H9 (cell line): ENCODE measurements around the gene IRF7. TPM values are rescaled to one million over a fixed set of nuclear protein-coding genes. Genes with fewer than 3 reads are reported as not detected.

Source experiments
- DNase-seq: peaks from one replicate; pipeline ENCODE4 v3.0.0-alpha.2; 2017
- H2AFZ ChIP-seq: one replicate; pipeline ENCODE4 v1.6.1; 2013; ENCODE audit warnings: mild to moderate bottlenecking, low read length, control low read depth, moderate library complexity
- H2AK5ac ChIP-seq: 2 replicates; pipeline ENCODE4 v1.6.1; 2013; ENCODE audit warnings: low read length, control low read depth, mixed read lengths; ENCODE audit not compliant: insufficient read length
- H2BK120ac ChIP-seq: one replicate; pipeline ENCODE4 v1.6.1; 2013; ENCODE audit warnings: low read depth, mild to moderate bottlenecking, low read length, control low read depth, inconsistent platforms; ENCODE audit not compliant: poor library complexity, severe bottlenecking
- H2BK12ac ChIP-seq: 2 replicates; pipeline ENCODE4 v1.6.1; 2013; ENCODE audit warnings: low read length, control low read depth, mixed read lengths, low read depth; ENCODE audit not compliant: insufficient read length
- H2BK15ac ChIP-seq: 2 replicates; pipeline ENCODE4 v1.6.1; 2013; ENCODE audit warnings: low read depth, low read length, control low read depth
- H2BK20ac ChIP-seq: one replicate; pipeline ENCODE4 v1.6.1; 2013; ENCODE audit warnings: low read depth, mild to moderate bottlenecking, low read length, control low read depth, inconsistent platforms; ENCODE audit not compliant: poor library complexity, severe bottlenecking
- H2BK5ac ChIP-seq: 2 replicates; pipeline ENCODE4 v1.6.1; 2013; ENCODE audit warnings: low read length, control low read depth, mixed read lengths; ENCODE audit not compliant: insufficient read length
- H3K14ac ChIP-seq: 2 replicates; pipeline ENCODE4 v1.6.1; 2013; ENCODE audit warnings: low read length, control low read depth; ENCODE audit not compliant: insufficient read depth
- H3K18ac ChIP-seq: 2 replicates; pipeline ENCODE4 v1.6.1; 2013; ENCODE audit warnings: low read depth, mild to moderate bottlenecking, mixed read lengths, low read length, control low read depth; ENCODE audit not compliant: insufficient read length
- H3K23ac ChIP-seq: 2 replicates; pipeline ENCODE4 v1.6.1; 2013; ENCODE audit warnings: low read length, control low read depth, mixed read lengths, low read depth; ENCODE audit not compliant: insufficient read length
- H3K23me2 ChIP-seq: 2 replicates; pipeline ENCODE4 v1.6.1; 2013; ENCODE audit warnings: low read depth, mild to moderate bottlenecking, mixed read lengths, low read length, control low read depth; ENCODE audit not compliant: insufficient read length, poor library complexity, severe bottlenecking
- H3K27ac ChIP-seq: 2 replicates; pipeline ENCODE4 v1.5.1; 2013; ENCODE audit warnings: low read length, control low read depth, mixed read lengths, low read depth; ENCODE audit not compliant: insufficient read length
- H3K27me3 ChIP-seq: 2 replicates; pipeline ENCODE4 v1.6.1; 2013; ENCODE audit warnings: low read length, control low read depth, inconsistent platforms; ENCODE audit not compliant: insufficient read depth
- H3K4ac ChIP-seq: 2 replicates; pipeline ENCODE4 v1.6.1; 2013; ENCODE audit warnings: low read depth, mild to moderate bottlenecking, control low read depth, inconsistent platforms, low read length, moderate library complexity
- H3K4me1 ChIP-seq: 2 replicates; pipeline ENCODE4 v1.6.1; 2013; ENCODE audit warnings: low read length, control low read depth, inconsistent platforms; ENCODE audit not compliant: insufficient read depth
- H3K4me2 ChIP-seq: 2 replicates; pipeline ENCODE4 v1.6.1; 2013; ENCODE audit warnings: low read length, control low read depth, mixed read lengths; ENCODE audit not compliant: insufficient read length, insufficient read depth
- H3K56ac ChIP-seq: 2 replicates; pipeline ENCODE4 v1.6.1; 2013; ENCODE audit warnings: low read depth, mild to moderate bottlenecking, mixed read lengths, low read length, control low read depth; ENCODE audit not compliant: insufficient read length
- H3K79me1 ChIP-seq: 2 replicates; pipeline ENCODE4 v1.6.1; 2013; ENCODE audit warnings: low read depth, mild to moderate bottlenecking, moderate library complexity, low read length, control low read depth, inconsistent platforms; ENCODE audit not compliant: insufficient read depth, poor library complexity, severe bottlenecking
- H3K79me2 ChIP-seq: 2 replicates; pipeline ENCODE4 v1.6.1; 2013; ENCODE audit warnings: low read length, control low read depth, inconsistent platforms; ENCODE audit not compliant: insufficient read depth
- H3K9ac ChIP-seq: 2 replicates; pipeline ENCODE4 v1.6.1; 2013; ENCODE audit warnings: low read length, control low read depth, mixed read lengths; ENCODE audit not compliant: insufficient read length; ENCODE audit errors: extremely low read depth
- H3K9me3 ChIP-seq: one replicate; pipeline ENCODE4 v1.6.1; 2013; ENCODE audit warnings: low read depth, low read length, inconsistent platforms; ENCODE audit not compliant: control insufficient read depth
- H3T11ph ChIP-seq: one replicate; pipeline ENCODE4 v1.6.1; 2013; ENCODE audit warnings: mild to moderate bottlenecking, low read length, control low read depth, inconsistent platforms
- H4K20me1 ChIP-seq: one replicate; pipeline ENCODE4 v1.6.1; 2013; ENCODE audit not compliant: control insufficient read depth, insufficient read length, insufficient read depth
- H4K5ac ChIP-seq: 2 replicates; pipeline ENCODE4 v1.6.1; 2013; ENCODE audit warnings: low read depth, mild to moderate bottlenecking, mixed read lengths, low read length, control low read depth; ENCODE audit not compliant: insufficient read length
- H4K8ac ChIP-seq: replicated peaks from 2 replicates; pipeline ENCODE4 v1.6.1; 2013; ENCODE audit warnings: low read length, control low read depth, mixed read lengths, low read depth; ENCODE audit not compliant: insufficient read length
- H4K91ac ChIP-seq: 2 replicates; pipeline ENCODE4 v1.6.1; 2013; ENCODE audit warnings: low read depth, mild to moderate bottlenecking, moderate library complexity, mixed read lengths, low read length, control low read depth; ENCODE audit not compliant: insufficient read length
- H3K27ac Mint-ChIP-seq, 3 experiments: 2 replicates in 2 of 3; 3 replicates in 1 of 3; pipeline ENCODE4 v1.8.0; 2020 to 2021; ENCODE audit warnings: mixed read lengths in 3 of 3, mild to moderate bottlenecking in 1 of 3, moderate library complexity in 1 of 3
- H3K27me3 Mint-ChIP-seq: 2 replicates; pipeline ENCODE4 v1.8.0; 2021; ENCODE audit warnings: low read depth, mild to moderate bottlenecking, moderate library complexity, mixed read lengths
- H3K36me3 Mint-ChIP-seq, 3 experiments: 2 replicates in 2 of 3; 3 replicates in 1 of 3; pipeline ENCODE4 v1.8.0; 2020 to 2021; ENCODE audit warnings: low read depth in 3 of 3, mixed read lengths in 3 of 3; ENCODE audit not compliant: insufficient read depth in 1 of 3
- H3K4me1 Mint-ChIP-seq, 2 experiments: 2 replicates each; pipeline ENCODE4 v1.8.0; 2020; ENCODE audit warnings: mixed read lengths in 2 of 2
- H3K4me3 Mint-ChIP-seq, 2 experiments: 2 replicates in 1 of 2; 3 replicates in 1 of 2; pipeline ENCODE4 v1.8.0; 2020 to 2021; ENCODE audit warnings: mild to moderate bottlenecking in 2 of 2, mixed read lengths in 2 of 2, moderate library complexity in 1 of 2
- H3K9me3 Mint-ChIP-seq, 2 experiments: 2 replicates in 1 of 2; 3 replicates in 1 of 2; pipeline ENCODE4 v1.8.0; 2020; ENCODE audit warnings: mild to moderate bottlenecking in 2 of 2, mixed read lengths in 2 of 2, moderate library complexity in 1 of 2
- CTCF ChIP-seq: fragments of 200-600 bp; sonication (generic); conservative IDR thresholded peaks from 3 replicates; pipeline ENCODE4 v1.8.0; 2021; ENCODE audit warnings: antibody characterized with exemption, mild to moderate bottlenecking
- WGBS: extraction: QIAGEN DNeasy Blood & Tissue Kit; methylation state at CpG from one replicate; pipeline ENCODE4 v1.1.7; 2013; ENCODE audit warnings: missing lambda C conversion rate, low lambda C conversion rate, mixed read lengths; ENCODE audit not compliant: insufficient read length; ENCODE audit errors: extremely low coverage; 5-methylcytosine and 5-hydroxymethylcytosine counted together
- total RNA-seq: library from RNA; stranded (reverse); gene quantifications from 2 replicates; pipeline ENCODE4 v1.2.1, GENCODE V29; 2021

IRF7 gene
- total RNA-seq, 1 experiment from 2014 or later: 9.8 TPM

GRCh38 chr11:643849-644738 lies 28.3 kb upstream of the IRF7 start:
- H2AFZ ChIP-seq: no peak overlapping the region
- peaks cover 4 to 8% of the 10 kb centered on the region in 2 experiments; a peak in 3 of 4 replicates for H3K4me1 Mint-ChIP-seq
- H3K9me3 Mint-ChIP-seq: no peaks in the 10 kb centered on the region
- H3K9ac ChIP-seq: no peak overlapping the region
- H4K8ac ChIP-seq: no peak overlapping the region
- peaks cover 5% of the 10 kb centered on the region for H3K27me3 Mint-ChIP-seq
- no peak overlapping the region for H3K4ac ChIP-seq
- H3K56ac ChIP-seq: no peak overlapping the region
- no peak overlapping the region for H2BK120ac ChIP-seq
- H2BK12ac ChIP-seq: no peak overlapping the region
- no peak overlapping the region for H3K4me3 Mint-ChIP-seq
- H3K4me2 ChIP-seq: no peak overlapping the region
- H4K5ac ChIP-seq: no peak overlapping the region
- H3T11ph ChIP-seq: no peak overlapping the region
- H3K18ac ChIP-seq: no peak overlapping the region
- H2BK20ac ChIP-seq: no peak overlapping the region
- H2BK15ac ChIP-seq: no peak overlapping the region
- no peaks in the 10 kb centered on the region for H4K20me1 ChIP-seq
- H3K79me1 ChIP-seq: no peaks in the 10 kb centered on the region
- H2AK5ac ChIP-seq: no peak overlapping the region
- H4K91ac ChIP-seq: no peak overlapping the region
- TF ChIP-seq CTCF: no peak
- H2BK5ac ChIP-seq: no peak overlapping the region
- DNase-seq: no peak
- no peak overlapping the region for H3K27ac Mint-ChIP-seq
- H3K23me2 ChIP-seq: peaks cover 2% of the 10 kb centered on the region
- WGBS: no CpG with 5 or more reads among the region's 50 CpGs
- no peak overlapping the region for H3K27ac ChIP-seq
- peaks cover 3% of the 10 kb centered on the region; the same call in 1 of the 2 replicates for H3K27me3 ChIP-seq
- H3K36me3 Mint-ChIP-seq: peaks cover 4 to 40% (median 24%) of the 10 kb centered on the region in 3 experiments; a peak in 6 of 7 replicates
- no peaks in the 10 kb centered on the region for H3K9me3 ChIP-seq
- no peak overlapping the region for H3K23ac ChIP-seq
- no peaks in the 10 kb centered on the region for H3K79me2 ChIP-seq
- no peaks in the 10 kb centered on the region for H3K4me1 ChIP-seq
- H3K14ac ChIP-seq: no peak overlapping the region
